Hematopoietic multipotent progenitor cell treated with erythropoietin and hydrocortisone succinate and interleukin-3 and kit ligand, for 6 days (in vitro differentiated cells): ENCODE data around the gene LRRC41.
"Not testable (repeated sequence)": the region's sequence is repeated elsewhere in the genome, so short reads cannot be mapped to it uniquely, and the experiment has no call there.

ENCODE experiments used
- DNase-seq: peaks from one replicate; pipeline ENCODE4 v3.0.0-alpha.2; 2015

Gene LRRC41

DNA sequence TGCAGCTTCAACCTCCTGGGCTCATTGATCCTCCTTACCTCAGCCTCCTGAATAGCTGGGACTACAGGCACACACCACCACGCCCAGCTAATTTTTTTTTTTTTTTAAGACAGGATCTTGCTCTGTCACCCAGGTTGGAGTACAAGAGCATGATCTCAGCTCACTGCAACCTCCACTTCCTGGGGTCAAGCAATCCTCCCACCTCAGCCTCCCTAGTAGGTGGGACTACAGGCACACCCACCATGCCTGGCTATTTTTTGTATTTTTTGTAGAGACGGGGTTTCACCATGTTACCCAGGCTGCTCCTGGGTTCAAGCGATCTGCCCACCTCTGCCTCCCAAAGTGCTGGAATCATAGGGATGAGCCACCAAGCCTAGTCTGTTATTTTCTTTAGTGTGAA, 59.6 kb downstream of the LRRC41 start:
- not testable (repeated sequence) for DNase-seq

DNA sequence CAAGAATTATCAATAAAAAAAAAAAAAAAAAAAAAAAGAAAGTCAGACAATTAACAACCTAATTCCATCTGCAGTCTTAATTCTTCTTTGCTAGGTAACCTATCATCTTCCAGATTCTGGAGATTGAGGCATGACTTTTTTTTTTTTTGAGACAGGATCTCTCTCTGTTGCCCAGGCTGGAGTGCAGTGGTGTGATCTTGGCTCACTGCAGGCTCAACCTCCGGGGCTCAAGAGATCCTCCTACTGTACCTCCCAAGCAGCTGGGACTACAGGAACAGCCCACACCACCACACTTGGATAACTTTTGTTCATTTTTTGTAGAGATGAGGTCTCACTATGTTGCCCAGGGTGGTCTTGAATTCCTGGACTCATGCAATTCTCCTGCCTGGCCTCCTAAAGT, 60.5 kb downstream of the LRRC41 start:
- no peak for DNase-seq

DNA sequence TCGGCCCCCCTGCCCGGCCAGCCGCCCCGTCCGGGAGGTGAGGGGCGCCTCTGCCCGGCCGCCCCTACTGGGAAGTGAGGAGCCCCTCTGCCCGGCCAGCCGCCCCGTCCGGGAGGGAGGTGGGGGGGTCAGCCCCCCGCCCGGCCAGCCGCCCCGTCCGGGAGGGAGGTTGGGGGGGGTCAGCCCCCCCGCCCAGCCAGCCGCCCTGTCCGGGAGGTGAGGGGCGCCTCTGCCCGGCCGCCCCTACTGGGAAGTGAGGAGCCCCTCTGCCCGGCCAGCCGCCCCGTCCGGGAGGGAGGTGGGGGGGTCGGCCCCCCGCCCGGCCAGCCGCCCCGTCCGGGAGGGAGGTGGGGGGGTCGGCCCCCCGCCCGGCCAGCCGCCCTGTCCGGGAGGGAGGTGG, 61.7 kb downstream of the LRRC41 start:
- DNase-seq = not testable (repeated sequence)

DNA sequence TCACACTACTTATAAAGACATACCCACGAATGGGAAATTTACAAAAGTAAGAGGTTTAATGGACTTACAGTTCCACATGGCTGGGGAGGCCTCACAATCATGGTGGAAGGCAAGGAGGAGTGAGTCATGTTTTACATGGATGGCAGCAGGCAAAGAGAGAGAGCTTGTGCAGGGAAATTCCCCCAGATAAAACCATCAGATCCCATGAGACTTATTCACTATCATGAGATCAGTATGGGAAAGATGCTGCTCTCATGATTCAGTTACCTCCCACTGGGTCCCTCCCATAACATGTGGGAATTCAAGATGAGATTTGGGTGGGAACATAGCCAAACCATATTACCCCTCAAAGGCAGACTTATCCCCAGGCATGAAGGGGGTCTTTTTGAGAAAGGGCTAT, 64.6 kb downstream of the LRRC41 start:
- DNase-seq = not testable (repeated sequence)

DNA sequence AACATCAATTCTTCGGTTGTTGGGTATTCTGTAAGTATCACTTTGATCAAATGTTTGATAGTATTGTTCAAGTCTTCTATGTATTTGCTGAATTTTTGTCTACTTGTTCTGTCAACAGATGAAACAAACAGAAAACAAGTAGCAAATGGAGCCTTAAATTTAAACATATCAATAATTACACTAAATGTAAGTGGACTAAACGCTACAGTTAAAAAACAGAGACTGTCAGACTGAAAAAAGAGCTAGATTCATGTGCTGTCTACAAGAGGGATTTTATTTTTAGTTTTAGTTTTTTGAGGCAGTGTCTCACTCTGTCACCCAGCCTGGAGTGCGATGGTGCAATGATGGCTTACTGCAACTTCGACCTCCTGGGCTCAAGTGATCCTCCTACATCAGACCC, 66.5 kb downstream of the LRRC41 start:
- no peak for DNase-seq

DNA sequence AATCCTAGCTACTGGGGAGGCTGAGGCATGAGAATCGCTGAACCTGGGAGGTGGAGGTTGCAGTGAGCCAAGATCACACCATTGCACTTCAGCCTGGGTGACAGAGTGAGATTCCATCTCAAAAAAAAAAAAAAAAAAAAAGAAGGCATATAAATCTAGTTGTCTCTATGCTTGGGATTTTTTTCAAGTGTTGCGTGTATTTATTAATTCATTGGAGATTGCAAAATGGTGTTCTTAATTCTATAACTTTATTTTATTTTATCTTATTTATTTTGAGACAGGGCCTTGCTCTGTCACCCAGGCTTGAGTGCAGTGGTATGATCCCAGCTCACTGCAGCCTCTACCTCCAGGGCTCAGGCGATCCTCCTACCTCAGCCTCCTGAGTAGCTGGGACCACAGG, 72.2 kb downstream of the LRRC41 start:
- DNase-seq = not testable (repeated sequence)
